Mesendoderm (in vitro differentiated cells): ENCODE results near the gene KHDC1L. TPM values are rescaled to one million over a fixed set of nuclear protein-coding genes. Genes with fewer than 3 reads are reported as not detected.
"Not testable (repeated sequence)": the region's sequence is repeated elsewhere in the genome, so short reads cannot be mapped to it uniquely, and the experiment has no call there.

Experiments
- DNase-seq: peaks from one replicate; pipeline ENCODE4 v3.0.0; 2013
- H2AK5ac ChIP-seq: 2 replicates; pipeline ENCODE4 v1.6.1; 2013; ENCODE audit warnings: low read length, inconsistent platforms
- H2BK120ac ChIP-seq: 2 replicates; pipeline ENCODE4 v1.6.1; 2013; ENCODE audit warnings: low read depth, mild to moderate bottlenecking, low read length, moderate library complexity, mixed read lengths
- H2BK15ac ChIP-seq: replicated peaks from 2 replicates; pipeline ENCODE4 v1.6.1; 2013; ENCODE audit warnings: low read depth, mild to moderate bottlenecking, moderate library complexity
- H2BK5ac ChIP-seq: 2 replicates; pipeline ENCODE4 v1.6.1; 2013; ENCODE audit warnings: low read length, inconsistent platforms
- H3K18ac ChIP-seq: 2 replicates; pipeline ENCODE4 v1.6.1; 2013; ENCODE audit warnings: mild to moderate bottlenecking, low read length, mixed read lengths
- H3K23ac ChIP-seq: one replicate; pipeline ENCODE4 v1.6.1; 2013; ENCODE audit warnings: low read length
- H3K27ac ChIP-seq: 2 replicates; pipeline ENCODE4 v1.5.1; 2013; ENCODE audit warnings: low read depth, mild to moderate bottlenecking, inconsistent platforms, low read length, moderate library complexity
- H3K27me3 ChIP-seq: 2 replicates; pipeline ENCODE4 v1.6.1; 2013; ENCODE audit warnings: low read length, control low read depth, mild to moderate bottlenecking, inconsistent platforms; ENCODE audit not compliant: insufficient read depth, poor library complexity
- H3K36me3 ChIP-seq: 2 replicates; pipeline ENCODE4 v1.6.1; 2013; ENCODE audit warnings: low read length, inconsistent platforms; ENCODE audit not compliant: control insufficient read depth, insufficient read depth
- H3K4ac ChIP-seq: one replicate; pipeline ENCODE4 v1.6.1; 2013; ENCODE audit warnings: low read depth, mild to moderate bottlenecking, low read length, moderate library complexity
- H3K4me1 ChIP-seq: 2 replicates; pipeline ENCODE4 v1.6.1; 2013; ENCODE audit warnings: low read depth, low read length, inconsistent platforms; ENCODE audit not compliant: control insufficient read depth
- H3K4me2 ChIP-seq: 2 replicates; pipeline ENCODE4 v1.6.1; 2013; ENCODE audit warnings: low read length
- H3K4me3 ChIP-seq: 2 replicates; pipeline ENCODE4 v1.5.1; 2013; ENCODE audit warnings: mild to moderate bottlenecking, low read length
- H3K56ac ChIP-seq: one replicate; pipeline ENCODE4 v1.6.1; 2013; ENCODE audit warnings: low read length
- H3K79me1 ChIP-seq: 2 replicates; pipeline ENCODE4 v1.6.1; 2013; ENCODE audit warnings: low read length, inconsistent platforms
- H3K79me2 ChIP-seq: 2 replicates; pipeline ENCODE4 v1.6.1; 2013; ENCODE audit warnings: mild to moderate bottlenecking, low read length; ENCODE audit not compliant: control insufficient read depth, insufficient read depth
- H3K9ac ChIP-seq: 2 replicates; pipeline ENCODE4 v1.6.1; 2013; ENCODE audit warnings: low read length, inconsistent platforms
- H4K5ac ChIP-seq: one replicate; pipeline ENCODE4 v1.6.1; 2013; ENCODE audit warnings: low read length
- H4K8ac ChIP-seq: one replicate; pipeline ENCODE4 v1.6.1; 2013; ENCODE audit warnings: low read depth, mild to moderate bottlenecking, control low read depth, low read length, moderate library complexity
- WGBS: extraction: QIAGEN DNeasy Blood & Tissue Kit; methylation state at CpG from one replicate; pipeline ENCODE4 v1.1.7; 2013; ENCODE audit warnings: low lambda C conversion rate, missing lambda C conversion rate; ENCODE audit not compliant: insufficient coverage; ENCODE audit errors: extremely low coverage; 5-methylcytosine and 5-hydroxymethylcytosine counted together
- polyA plus RNA-seq, 2 experiments: library from polyadenylated mRNA; stranded (reverse); fragments of 200-250 nt; gene quantifications; one replicate each; pipeline ENCODE4 v1.2.3, GENCODE V29; 2013

KHDC1L gene, protein sequence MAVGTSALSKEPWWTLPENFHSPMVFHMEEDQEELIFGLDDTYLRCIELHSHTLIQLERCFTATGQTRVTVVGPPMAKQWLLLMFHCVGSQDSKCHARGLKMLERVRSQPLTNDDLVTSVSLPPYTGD
- polyA plus RNA-seq (2013, experiment 1 of 2) = 0.17 TPM
- 0.17 TPM for polyA plus RNA-seq (2013, experiment 2 of 2)

DNA sequence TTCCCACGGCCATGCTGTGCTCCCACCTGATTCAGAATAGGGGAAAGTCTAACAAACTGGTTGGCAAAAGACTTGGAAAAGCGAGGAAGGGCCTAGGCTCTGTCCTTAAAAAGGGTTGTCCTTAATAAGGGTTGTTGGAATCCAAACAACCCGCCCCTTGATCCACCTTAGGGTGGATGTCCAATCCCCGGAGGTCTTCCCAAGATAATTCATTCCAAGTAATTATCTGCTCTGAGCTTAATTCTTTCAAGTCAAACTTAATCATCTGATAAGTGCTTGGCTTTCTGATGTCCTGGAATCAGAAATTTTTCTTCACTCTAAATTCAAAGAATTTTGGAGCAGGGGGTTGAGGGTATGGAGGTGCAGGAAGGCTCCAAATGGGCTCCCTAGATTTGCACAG is at the start of gene KHDC1L:
KHDC1L (minus strand) TSS at position 101 of the 400 bp plus-strand sequence; CDS start at position 13, 88 bp downstream.
- H3K27me3 ChIP-seq = no peaks in the 10 kb centered on the region
- no peaks in the 10 kb centered on the region for H3K79me1 ChIP-seq
- H3K9ac ChIP-seq = no peak within 1 kb of the TSS
- H2BK120ac ChIP-seq = no peak within 1 kb of the TSS
- H3K56ac ChIP-seq = no peak within 1 kb of the TSS
- H2BK5ac ChIP-seq = no peak within 1 kb of the TSS
- no peak within 1 kb of the TSS for H2AK5ac ChIP-seq
- H3K4me1 ChIP-seq = no peaks in the 10 kb centered on the region
- H2BK15ac ChIP-seq = no peak within 1 kb of the TSS
- H3K23ac ChIP-seq = no peak within 1 kb of the TSS
- no peaks in the 10 kb centered on the region for H3K79me2 ChIP-seq
- no peak within 1 kb of the TSS for H3K27ac ChIP-seq
- no peak within 1 kb of the TSS for H3K4ac ChIP-seq
- no peak within 1 kb of the TSS for H3K4me2 ChIP-seq
- DNase-seq = no peak
- no peak within 1 kb of the TSS for H4K8ac ChIP-seq
- H3K36me3 ChIP-seq = no peaks in the 10 kb centered on the region
- H3K18ac ChIP-seq = no peak within 1 kb of the TSS
- WGBS = no CpG with 5 or more reads among the region's 4 CpGs
- no peak within 1 kb of the TSS for H3K4me3 ChIP-seq
- no peak within 1 kb of the TSS for H4K5ac ChIP-seq

DNA sequence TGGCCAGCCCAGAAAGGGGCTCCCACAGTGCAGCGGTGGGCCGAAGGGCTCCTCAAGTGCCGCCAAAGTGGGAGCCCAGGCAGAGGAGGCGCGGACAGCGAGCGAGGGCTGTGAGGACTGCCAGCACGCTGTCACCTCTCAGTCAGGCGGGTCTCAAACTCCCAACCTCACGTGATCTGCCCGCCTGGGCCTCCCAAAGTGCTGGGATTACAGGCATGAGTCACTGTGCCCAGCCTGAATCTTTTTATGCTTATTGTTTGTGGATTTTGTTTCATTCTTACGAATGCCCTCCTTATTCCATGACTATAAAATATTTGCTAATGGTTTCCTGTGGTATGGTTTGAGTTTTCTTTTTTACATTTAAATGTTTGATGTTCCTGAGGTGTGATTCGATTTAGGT is 44.0 kb upstream of the KHDC1L start:
- H3K9ac ChIP-seq, H3K23ac ChIP-seq, H2AK5ac ChIP-seq, H2BK15ac ChIP-seq, H2BK5ac ChIP-seq, H3K56ac ChIP-seq, H3K4me2 ChIP-seq, H3K4me3 ChIP-seq, H3K79me2 ChIP-seq, H3K36me3 ChIP-seq, H3K79me1 ChIP-seq, H3K27me3 ChIP-seq, H3K27ac ChIP-seq, H3K4me1 ChIP-seq, H2BK120ac ChIP-seq, H3K18ac ChIP-seq, H4K5ac ChIP-seq, DNase-seq, H3K4ac ChIP-seq, H4K8ac ChIP-seq: not testable (repeated sequence)
- WGBS = no CpG with 5 or more reads among the region's 13 CpGs

DNA sequence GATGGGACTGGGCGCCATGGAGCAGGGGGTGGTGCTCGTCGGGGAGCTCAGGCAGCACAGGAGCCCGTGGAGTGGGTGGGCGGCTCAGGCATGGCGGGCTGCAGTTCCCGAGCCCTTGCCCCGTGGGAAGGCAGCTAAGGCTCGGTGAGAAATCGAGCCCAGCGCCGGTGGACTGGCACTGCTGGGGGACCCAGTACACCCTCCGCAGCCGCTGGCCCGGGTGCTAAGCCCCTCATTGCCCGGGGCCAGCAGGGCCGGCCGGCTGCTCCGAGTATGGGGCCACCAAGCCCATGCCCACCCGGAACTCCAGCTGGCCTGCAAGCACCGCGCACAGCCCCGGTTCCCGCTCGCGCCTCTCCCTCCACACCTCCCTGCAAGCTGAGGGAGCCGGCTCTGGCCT is 43.6 kb upstream of the KHDC1L start:
- H3K4me1 ChIP-seq, H3K79me1 ChIP-seq, H2BK15ac ChIP-seq, H2AK5ac ChIP-seq, DNase-seq, H4K8ac ChIP-seq, H2BK120ac ChIP-seq, H3K23ac ChIP-seq, H3K36me3 ChIP-seq, H3K4me2 ChIP-seq, H2BK5ac ChIP-seq, H3K4me3 ChIP-seq, H3K9ac ChIP-seq, H3K27ac ChIP-seq, H3K4ac ChIP-seq, H4K5ac ChIP-seq, H3K56ac ChIP-seq, H3K79me2 ChIP-seq, H3K27me3 ChIP-seq, H3K18ac ChIP-seq: not testable (repeated sequence)
- no CpG with 5 or more reads among the region's 27 CpGs for WGBS

DNA sequence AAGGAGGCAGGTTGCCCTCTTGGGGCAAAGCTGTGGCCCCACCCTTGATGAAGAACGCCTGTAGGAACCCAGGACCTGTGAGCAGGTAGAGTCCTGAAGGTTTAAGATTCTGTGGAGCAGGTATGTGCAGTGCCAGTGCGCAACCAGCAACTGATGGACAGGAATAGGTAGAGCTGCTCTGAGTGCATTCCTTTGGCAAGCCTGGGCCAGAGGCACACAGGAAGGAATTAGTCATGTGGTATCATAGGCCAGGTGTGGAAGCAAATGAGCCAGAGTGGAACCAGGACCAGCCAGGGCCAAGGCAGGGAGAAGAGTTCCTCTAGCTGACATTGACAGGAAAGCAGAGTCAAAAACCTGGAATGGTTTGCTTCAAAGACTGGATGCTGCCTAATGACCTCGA is 39.1 kb upstream of the KHDC1L start:
- H2BK120ac ChIP-seq = no peak overlapping the region

DNA sequence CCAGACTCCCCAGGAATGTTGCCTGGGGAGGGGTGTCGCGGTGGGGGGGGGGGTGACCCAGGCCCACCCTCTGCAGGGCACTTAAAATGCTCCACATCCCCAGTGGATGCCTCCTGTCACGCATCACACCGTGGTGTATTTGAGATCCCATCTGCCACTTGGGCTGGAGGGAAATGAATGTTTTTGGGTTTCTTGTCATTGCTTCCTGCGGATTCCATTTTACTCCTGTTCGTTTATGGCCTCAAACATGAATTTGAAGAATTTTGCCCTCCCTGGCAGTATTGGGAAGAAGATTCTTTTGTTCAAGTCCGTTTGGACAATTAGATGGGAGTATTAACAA is 38.2 kb upstream of the KHDC1L start:
- Histone ChIP-seq H3K4me1 (peaks cover 3% of the 10 kb centered on the region), H3K9ac (peak overlapping the region; percentile 90), H3K27me3 (no peaks in the 10 kb centered on the region), H2BK120ac (no peak overlapping the region), H2BK5ac (no peak overlapping the region), H4K5ac (no peak overlapping the region), H3K18ac (peak overlapping the region; percentile 91), H3K4ac (peak overlapping the region; percentile 63), H3K79me2 (no peaks in the 10 kb centered on the region), H4K8ac (peak overlapping the region; percentile 90), H3K56ac (peak overlapping the region; percentile 95), H2AK5ac (no peak overlapping the region), H3K4me3 (peak overlapping the region; percentile 60), H3K36me3 (no peaks in the 10 kb centered on the region), H3K79me1 (peaks cover 2% of the 10 kb centered on the region), H3K4me2 (peak overlapping the region; percentile 88), H3K23ac (no peak overlapping the region), H3K27ac (no peak overlapping the region), H2BK15ac (no peak overlapping the region)
- no CpG with 5 or more reads among the region's 7 CpGs for WGBS
- no peak for DNase-seq

More for the DNA sequence above, 39.1 kb upstream of the KHDC1L start:
- Histone ChIP-seq H3K18ac (no peak overlapping the region), H3K27ac (no peak overlapping the region), H3K4me3 (no peak overlapping the region), H3K9ac (no peak overlapping the region), H2AK5ac (no peak overlapping the region), H3K79me1 (peaks cover 2% of the 10 kb centered on the region), H2BK15ac (no peak overlapping the region), H3K23ac (no peak overlapping the region), H2BK5ac (no peak overlapping the region), H3K27me3 (no peaks in the 10 kb centered on the region), H3K36me3 (no peaks in the 10 kb centered on the region), H3K56ac (no peak overlapping the region), H3K79me2 (no peaks in the 10 kb centered on the region), H3K4me1 (peaks cover 3% of the 10 kb centered on the region), H3K4me2 (no peak overlapping the region), H3K4ac (no peak overlapping the region), H4K8ac (no peak overlapping the region), H4K5ac (no peak overlapping the region)
- no peak for DNase-seq
- no CpG with 5 or more reads among the region's 3 CpGs for WGBS
